ENCODE measurements around the gene RAD51B.

RAD51B gene

DNA sequence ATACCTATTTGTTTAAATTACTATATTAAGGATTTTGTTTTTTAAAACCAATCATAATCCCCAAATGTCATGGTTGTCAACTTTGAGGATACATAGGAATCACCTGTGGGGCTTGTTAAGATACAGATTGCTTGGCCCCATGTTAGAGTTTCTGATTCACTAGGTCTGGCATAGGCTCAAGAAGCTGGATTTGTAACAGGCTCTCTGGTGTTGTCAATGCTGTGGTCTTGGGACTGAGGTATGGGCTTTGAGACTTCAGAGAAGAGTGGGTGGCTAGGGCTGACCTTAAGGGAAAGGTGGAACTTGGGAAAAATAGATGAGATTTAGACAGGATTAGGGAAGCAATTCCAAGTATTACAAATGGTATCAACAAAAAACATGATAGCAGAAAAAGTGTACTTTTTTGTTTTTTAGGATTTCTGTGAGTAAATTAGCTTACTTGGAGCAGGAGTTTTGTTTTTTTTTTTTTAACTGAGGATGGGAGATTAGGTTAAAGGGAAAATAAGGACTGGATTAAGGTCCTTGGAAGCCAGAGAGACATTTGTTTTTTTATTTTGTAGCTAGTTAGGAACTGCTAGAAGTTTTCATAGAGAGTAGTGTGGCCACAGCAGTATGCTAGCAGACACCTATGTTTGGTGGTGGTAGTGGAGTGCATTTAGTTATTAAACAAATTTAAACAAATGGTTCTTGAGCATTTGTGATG lies 88.6 kb downstream of the RAD51B start:
- no peak for DNase-seq

DNA sequence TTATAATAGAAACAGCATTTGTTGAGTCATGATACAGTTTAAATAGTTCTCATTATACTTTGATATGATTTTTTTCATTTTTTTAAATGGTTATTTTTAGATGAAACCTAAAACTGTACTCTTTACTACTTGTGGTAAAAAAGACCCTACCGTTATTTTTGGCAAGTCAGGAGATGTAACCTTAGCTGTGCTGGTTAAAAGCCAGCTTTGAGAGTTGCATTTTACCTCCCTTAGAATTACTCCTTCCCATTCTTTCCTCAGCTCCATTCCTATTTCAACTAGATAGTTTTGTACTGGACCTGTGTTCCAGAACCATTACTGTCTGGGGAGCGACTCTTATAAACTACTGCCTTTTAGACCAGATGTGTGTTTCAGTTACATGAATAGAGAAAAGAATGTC lies 92.0 kb downstream of the RAD51B start:
- no peak for DNase-seq

DNA sequence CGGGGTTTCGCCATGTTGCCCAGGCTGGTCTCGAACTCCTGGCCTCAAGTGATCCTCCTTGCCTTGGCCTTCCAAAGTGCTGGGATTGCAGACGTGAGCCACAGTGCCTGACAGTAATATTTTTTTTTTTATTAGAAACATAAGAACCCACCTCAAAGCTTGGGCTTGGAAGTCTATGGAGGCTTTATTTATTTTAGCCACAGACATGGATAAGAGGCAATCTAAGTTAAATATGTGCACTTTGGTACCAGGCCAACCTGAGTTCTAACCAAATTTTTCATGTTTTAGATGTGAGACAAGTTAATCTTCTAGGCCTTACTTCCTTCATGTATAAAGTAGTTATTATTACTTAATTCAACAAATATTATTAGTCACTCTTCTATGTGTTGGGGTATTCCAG lies 96.9 kb downstream of the RAD51B start:
- no peak for DNase-seq

DNA sequence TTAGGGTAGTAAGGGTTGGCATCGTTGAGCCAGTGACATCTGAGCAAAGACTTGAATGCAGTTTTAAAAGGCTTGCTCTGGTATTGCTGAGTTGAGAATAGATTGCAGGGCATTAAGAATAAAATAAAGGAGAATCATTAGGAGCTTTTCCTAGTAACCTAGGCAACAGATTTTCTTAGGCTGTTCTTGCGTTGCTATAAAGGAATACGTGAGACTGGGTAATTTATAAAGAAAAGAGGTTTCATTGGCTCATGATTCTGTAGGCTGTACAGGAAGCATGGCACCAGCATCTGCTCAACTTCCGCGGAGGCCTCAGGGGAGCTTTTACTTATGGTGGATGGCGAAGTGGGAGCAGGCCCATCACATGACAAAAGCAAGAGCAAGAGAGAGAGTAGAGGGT lies 97.4 kb downstream of the RAD51B start:
- no peak for DNase-seq

DNA sequence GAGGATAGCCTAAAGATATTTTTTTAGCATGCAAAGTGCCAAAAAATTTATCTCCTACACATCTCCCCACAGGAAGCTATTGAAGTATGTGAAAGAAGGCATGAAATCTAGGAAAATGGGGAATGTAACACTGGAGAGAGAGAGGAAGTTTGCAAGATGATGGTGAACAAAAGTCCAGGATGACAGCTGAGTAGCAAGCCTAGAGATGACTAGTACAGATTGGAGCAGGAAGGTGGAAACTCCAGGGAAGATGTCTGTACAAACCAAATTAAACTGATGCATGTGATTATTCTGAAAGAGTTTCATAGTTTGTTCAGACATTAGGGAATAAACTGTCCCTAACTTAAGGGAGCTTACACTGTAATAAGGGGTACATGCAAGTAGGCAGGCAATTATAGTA lies 99.3 kb downstream of the RAD51B start:
- no peak for DNase-seq

DNA sequence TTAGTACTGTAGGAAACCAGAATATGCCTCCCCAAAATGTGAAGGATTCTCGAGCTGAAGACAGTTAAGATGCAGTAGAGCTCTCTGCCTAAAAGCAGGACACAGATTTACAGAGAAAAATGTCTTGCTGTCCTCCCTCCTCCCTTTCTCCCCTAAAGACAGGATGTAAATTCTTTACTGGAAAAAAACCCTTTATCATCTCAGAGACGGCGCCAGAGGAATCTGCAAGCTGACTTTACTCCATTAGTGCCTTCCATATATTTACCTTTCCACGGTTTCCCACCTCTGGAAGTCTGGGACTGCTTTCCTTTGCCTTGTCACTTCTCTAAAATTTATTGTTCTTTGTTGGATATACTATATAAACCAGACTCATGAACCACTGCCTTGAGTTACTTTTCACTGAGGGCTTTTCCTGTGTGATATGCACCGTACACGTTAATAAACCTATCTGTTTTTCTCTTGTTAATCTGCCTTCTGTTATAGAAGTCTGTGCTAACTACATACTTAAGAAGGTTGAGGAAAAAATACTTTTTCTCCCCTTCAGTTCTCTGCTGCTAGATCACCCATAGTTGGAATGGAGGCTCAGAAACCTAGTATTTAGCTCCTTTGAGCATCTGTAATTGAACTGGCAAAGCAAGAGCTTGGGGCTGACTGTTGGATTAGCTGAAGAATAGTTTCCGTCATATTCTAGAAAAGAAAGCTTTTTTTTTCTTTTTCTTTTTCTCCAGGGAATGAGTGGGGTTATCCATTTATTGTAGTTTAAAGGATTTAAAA lies 99.9 kb downstream of the RAD51B start:
- DNase-seq: no peak

DNA sequence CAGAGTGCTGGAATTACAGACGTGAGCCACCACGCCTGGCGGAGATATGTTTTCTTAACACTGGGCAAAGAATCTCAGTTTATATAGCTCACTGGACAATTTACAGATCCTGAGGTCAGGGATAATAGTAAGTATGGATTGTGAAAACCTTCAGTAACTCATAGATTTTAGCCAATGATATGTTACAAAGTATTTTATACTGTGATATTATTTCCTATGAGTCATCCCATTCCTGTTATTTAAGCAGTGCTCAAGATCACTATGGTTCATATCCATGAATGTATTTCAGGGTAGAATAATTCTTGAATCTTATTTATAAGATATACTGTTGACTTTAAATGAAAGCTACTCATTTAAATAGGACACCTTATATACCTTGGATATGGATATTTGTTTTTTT lies 107.2 kb downstream of the RAD51B start:
- DNase-seq: no peak

DNA sequence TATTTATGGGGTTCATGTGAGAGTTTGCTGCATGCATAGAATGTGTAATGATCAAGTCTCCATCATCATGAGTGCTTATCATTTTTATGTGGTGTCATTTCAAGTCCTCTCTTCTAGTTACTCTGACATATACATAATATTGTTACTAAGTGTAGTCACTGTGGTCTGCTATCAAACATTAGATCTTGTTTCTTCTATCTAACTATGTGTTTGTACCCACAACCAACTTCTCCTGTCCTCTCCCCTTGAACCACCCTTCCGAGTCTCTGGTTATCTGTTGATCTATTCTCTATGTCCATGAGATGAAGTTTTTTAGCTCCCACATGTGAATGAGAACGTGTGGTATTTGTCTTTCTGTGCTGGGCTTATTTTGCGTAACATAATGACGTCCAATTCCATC lies 107.7 kb downstream of the RAD51B start:
- no peak for DNase-seq

DNA sequence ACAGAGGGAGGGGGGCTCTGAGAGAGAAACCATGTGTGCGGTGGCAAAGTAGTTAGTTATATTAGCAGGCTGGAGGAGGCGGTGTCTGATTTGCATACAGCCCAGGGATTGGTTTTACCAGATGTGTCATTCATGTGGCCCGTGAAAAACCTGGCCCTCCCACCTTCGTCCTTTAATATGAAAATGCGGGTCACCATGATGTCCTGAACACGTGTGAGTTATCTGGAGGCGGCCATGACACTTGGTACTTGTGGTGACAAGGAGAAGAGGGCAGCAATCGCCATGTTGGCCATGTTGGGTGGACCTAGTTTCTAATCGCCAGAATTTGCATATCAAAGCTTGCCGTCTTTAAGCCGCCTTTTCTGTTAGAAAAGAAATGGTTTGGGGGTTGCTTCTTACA lies 108.8 kb downstream of the RAD51B start:
- no peak for DNase-seq

DNA sequence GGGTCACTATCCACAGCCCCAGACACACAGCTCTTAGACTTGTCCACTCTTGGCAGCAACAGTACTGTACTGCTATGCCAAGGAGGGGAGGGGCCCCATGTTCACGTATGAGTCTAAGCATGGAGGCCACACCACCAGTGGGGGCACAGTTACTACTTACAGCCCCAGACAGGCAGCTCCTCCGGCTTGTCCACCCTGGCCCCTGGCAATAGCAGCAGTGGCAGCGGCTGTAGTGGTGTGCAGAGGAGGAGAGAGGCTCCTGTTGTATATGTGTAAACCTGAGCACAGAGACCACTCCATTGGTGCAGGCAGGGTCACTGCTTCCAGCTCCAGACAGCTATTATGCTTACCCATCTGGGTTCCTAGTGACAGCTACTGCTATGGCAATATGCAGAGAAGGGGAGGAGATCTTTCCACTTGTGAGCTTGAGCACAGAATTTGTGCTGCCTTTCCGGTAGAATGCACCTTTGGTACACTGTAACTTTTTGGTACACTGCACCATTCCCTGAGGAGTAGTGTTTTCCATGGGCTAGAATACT lies 113.2 kb downstream of the RAD51B start:
- no peak for DNase-seq

DNA sequence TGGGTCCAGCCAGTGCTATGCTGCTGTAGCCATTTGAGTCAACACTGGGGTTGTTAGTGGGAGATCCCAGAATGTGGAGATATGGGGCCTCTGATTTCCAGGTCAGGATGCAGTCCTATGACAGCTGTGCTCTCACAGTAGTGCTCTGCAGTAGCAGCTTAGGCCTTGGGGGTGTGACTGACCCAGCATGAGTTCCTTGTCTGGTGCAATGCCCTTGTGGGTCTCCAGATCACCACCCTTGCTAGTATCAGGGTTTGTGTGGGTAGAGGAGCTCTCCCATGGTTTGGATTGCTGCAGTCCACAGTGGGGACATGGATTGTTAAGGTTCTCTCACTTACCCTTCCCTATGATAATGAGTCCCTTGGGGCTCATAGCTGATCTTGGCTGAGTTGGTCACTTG lies 113.7 kb downstream of the RAD51B start:
- DNase-seq: no peak

DNA sequence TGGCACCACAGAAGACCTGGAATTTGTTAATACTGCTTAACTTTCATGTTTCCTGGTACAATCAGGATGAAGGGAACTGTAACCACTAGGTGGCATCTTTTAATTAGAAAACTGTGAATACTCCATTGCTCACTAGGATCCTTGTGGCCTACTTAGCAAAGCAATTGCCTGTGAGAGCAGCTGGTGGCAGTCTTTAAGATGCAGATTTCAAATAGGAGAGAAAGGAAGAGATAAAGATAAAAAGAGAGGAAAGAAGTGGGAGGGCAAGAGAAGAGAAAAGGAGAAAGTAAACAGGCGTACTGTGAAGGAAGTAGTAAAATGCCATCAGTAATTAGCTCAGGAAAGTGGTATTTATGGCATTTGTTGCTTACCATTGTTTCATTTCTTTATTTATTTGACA lies 114.5 kb downstream of the RAD51B start:
- no peak for DNase-seq

DNA sequence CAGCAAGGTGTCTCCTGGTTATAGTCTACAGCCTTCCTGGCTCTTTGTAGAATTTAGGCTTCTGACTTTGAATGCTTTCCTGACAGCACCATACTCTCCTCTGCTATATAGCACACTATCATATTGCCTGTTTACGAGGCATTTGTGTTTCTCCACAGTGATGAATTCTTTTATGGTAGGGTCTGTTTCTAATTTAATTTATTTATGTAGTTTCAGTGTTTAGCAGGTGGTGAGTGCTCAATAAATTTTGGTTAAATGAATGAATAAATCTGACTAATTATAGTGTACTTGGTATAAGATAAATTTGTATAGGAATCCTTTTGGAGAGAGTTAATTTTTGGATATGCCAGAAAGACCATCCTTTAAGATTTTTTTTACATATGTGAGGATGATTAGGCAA lies 115.3 kb downstream of the RAD51B start:
- DNase-seq: no peak

DNA sequence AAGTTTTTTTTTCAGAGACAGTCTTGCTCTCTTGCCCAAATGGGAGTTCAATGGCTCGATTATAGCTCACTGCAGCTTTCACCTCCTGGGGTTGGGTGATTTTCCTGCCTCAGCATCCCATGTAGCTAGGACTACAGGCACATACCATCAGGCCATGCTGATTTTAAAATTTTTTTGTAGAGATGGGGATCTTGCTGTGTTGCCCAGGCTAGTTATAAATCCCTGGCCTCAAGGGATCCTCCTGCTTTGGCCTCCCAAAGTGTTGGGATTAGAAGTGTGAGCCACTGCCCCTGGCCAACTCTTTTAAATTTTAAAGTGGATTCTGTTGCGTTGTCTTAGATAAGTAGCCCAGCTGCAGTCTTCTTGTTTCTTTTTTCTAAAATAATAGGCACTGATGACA lies 115.8 kb downstream of the RAD51B start:
- DNase-seq: no peak

DNA sequence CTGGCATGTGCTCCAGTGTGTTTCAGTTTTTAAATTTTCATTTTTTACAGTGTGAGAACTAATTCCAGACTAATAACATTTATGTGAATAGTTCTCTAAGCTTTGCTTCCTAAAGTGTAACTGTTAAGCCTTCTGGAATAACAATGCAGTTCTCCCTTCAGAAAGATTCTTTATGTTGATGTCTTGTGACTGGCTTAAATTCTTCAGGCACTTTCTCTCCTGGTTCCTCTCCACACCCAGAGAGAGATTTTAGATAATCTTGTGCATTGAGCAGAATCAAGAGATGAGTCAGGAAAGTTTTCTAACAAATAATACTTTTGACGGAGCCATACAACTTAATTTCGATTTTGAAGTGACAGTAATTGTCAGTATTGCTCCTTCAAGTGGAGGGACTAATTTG lies 118.5 kb downstream of the RAD51B start:
- no peak for DNase-seq

DNA sequence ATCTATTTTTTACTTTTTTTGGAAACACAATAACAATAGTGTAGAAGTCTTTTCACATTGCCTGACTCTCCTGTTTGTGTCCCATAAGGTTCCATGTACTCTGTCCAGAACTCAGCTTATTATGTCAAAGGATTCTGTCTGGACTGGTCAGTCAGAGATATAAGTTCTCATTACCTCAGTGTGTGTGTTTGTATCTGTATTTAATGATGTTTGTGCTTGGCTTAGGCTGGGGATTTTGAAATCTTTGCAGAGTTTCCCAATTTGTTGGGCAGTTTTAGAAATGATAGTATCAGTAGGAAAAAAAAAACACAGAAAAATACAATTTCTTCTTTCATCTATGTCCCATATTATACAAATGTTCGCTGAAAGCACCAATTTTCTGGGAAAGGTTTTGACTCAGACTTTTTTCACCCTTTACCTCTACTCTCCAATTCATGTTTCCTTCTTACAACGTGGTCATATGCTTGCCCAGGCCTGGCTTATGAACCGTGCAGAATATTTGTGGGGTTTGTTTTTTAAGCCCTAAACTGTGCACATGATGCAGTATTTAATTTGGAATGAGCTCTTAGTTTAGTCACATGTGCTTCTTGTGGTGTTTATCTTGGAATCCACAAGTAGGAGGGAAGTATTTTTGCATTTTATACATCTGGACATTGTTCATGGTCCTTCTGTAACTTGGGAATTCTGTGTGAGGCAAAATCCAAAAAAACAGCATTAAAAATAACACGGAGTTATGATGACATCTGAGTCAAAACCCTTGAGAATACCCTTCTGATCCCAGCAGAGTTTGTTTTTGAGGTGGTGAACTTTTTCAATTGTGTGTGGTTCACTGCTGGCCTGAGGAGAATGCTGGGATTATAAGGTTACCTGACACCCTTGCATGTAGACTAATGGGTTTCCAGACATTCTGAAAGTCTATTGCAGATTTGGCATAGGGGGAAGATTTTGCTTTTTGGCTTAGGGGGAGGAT lies 121.2 kb downstream of the RAD51B start:
- no peak for DNase-seq

DNA sequence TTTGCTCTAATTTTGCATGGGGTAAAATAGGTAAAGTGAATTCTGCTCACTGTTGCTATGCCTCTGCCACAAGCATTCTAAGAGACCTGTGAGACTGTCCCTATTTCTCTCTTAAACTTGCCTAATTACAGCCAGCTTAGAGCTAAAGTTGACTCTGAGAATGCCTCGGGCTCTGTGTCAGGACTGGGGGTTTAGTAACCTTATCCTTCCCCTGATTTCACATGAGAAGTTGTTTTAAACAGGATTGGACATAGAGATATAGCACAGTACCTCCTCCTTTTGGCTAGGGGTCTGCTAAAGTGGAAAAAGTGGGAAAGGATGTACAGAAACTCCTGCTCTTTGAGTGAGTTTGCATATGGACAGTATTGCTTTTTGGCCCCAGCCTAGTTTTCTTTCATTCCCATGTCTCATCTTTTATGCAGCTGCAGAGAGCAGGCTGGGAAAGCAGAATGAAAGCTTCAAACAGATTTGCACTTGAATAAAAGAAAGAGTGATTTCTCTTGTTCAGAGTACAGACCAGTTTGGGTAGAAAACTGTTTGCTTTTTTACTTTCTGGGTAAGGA lies 122.0 kb downstream of the RAD51B start:
- no peak for DNase-seq

DNA sequence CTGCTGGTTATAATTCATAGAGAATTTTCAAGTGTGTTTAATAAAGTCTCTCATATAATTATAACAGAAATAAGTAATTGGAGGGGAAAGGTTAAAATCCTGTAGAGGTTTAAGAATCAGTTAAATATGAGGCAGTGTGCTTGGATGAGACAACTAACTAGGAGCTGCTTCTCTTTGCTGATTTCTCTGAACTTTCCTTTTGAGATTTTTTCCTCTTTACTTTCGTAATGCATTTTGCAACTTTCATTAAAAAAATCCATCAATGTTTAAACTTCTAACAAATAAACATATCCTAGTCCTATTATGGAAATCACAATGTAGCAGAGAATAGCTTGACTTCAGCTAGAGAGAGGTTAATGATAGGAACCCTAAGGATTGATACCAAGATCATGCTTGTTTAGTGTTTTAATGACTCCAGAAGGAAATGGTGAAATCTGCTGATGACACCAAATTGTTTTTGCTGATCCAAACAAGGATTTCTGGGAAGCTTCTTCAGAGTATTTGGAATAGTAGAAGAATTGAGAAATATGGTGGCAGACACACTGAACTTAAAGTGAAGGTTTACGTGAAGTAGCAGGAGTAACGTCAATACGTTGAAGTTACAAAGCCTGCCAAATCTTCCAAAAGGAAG lies 122.6 kb downstream of the RAD51B start:
- no peak for DNase-seq

DNA sequence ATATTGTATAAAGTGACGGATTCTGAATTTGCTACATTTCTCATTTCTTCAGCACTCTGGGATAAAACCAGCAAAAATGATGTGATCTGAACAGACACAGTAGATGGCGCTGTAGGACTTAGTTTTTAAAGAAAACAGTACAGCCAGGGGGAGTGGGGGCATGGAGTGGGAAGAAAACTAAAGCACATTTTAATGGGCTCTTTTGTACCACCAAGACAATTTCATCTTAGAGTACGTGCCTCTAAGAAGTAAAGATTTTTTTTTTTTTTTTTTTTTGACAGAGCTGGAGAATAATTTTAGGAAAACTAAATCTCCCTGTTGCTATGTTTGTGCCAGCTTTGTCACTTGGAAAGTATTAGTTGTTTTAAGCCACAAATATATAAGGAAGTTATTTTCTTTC lies 124.4 kb downstream of the RAD51B start:
- DNase-seq: no peak

DNA sequence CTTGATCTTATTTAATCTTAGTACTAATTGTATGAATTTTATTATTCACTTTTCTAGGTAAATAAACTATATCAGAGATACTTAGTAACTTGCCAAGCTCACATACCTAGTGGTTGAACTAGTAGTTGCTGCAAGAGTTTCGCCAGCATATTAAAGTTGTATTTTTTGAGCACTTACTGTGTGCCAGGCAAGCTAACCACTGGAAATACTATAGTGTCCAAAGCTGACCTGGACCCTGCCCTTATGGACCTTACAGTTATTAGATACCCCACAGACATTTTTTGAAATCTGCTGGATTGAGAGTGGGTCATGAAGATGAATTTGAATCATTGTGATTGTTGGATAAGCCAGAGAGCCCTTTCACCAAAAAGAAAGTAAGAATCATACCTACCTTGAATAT lies 125.0 kb downstream of the RAD51B start:
- no peak for DNase-seq

DNA sequence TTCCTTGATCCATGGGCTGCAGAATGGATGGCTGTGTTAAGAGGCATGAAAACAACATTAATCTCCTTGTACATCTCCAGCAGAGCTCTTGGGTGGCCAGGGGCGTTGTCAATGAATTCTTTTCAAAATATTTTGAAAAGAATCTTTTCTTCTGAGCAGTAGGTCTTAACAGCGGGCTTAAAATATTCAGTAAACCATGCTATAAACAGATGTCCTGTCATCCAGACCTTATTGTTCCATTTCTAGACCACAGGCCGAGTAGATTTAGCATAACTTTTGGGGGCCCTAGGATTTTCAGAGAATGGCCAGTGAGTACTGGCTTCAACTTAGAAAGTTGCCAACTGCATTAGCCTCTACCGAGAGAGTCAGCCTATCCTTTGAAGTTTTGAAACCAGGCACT lies 130.2 kb downstream of the RAD51B start:
- DNase-seq: no peak

DNA sequence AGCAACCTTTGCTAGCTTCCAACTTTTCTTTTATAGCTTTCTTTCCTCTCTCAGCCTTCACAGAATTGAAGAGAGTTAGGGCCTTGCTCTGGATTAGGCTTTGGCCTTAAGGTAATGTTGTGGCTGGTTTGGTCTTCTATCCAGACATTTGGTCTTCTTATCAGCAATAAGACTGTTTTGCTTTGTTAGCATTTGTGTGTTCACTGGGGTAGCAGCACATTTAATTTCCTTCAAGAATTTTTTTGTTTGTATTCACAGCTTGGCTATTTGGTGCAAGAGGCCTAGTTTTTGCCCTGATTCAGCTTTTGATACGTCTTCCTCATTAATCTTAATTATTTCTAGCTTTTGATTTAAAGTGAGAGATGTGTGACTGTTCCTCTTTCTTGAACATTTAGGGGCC lies 130.8 kb downstream of the RAD51B start:
- no peak for DNase-seq
